ENCODE results near the gene SPACA6. TPM values are rescaled to one million over a fixed set of nuclear protein-coding genes. Genes with fewer than 3 reads are reported as not detected.

Gene SPACA6
- total and polyA plus RNA-seq, 2 of the 8 experiments (the other 6 are each of a cell fraction or from before 2014, with no cell fraction given) = 7.1 to 7.5 TPM

- DNase-seq (ENCODE audit: low read depth in 1 of 2, low spot score in 2 of 2) = no peak
- no peak overlapping the region for H2AFZ ChIP-seq (ENCODE audit: low read length)
- H3K9ac ChIP-seq (replicated peaks in 1 of 4; ENCODE audit: extremely low read depth in 1 of 4, low read depth in 3 of 4, low read length in 3 of 4) = no peak overlapping the region
- no peaks in the 10 kb centered on the region; a peak in 1 of 4 replicates for H3K79me2 ChIP-seq (ENCODE audit: control insufficient read depth in 1 of 2, insufficient read depth in 2 of 2, low read length in 2 of 2)
- H3K4ac ChIP-seq (replicated peaks; ENCODE audit: insufficient read length, low read depth, low read length) = no peak overlapping the region
- H3K27ac ChIP-seq (ENCODE audit: low read depth, low read length) = no peak overlapping the region
- peaks cover 0 to 7% of the 10 kb centered on the region in 2 experiments for H4K20me1 ChIP-seq (replicated peaks in 1 of 2; ENCODE audit: control insufficient read depth in 1 of 2, insufficient read depth in 2 of 2, low read length in 2 of 2)
- H2BK5ac ChIP-seq (ENCODE audit: low read depth, low read length) = no peak overlapping the region
- WGBS, 2 experiments (ENCODE audit: extremely low coverage in 1 of 2, insufficient coverage in 1 of 2, insufficient read length in 1 of 2, insufficient replicate concordance in 2 of 2, low coverage in 1 of 2, low lambda C conversion rate in 2 of 2, missing lambda C conversion rate in 1 of 2) = 96% methylated on average over 5 of the region's 5 CpGs; no CpG with 5 or more reads in 1 of the 2 experiments
- no peak overlapping the region for H2BK20ac ChIP-seq (ENCODE audit: low read length)
- H4K5ac ChIP-seq (ENCODE audit: insufficient read length, low read depth, low read length) = no peak overlapping the region
- H2AK5ac ChIP-seq (ENCODE audit: low read depth, low read length) = no peak overlapping the region
- TF ChIP-seq TEAD4 (IDR thresholded peaks at IDR 0.05; ENCODE audit: low read depth, low read length) (no peak), NANOG (IDR thresholded peaks at IDR 0.05; ENCODE audit: insufficient read depth, low read depth, low read length, poor library complexity, severe bottlenecking) (no peak), SUZ12 (IDR thresholded peaks at IDR 0.05; ENCODE audit: low read length) (no peak), CBX8 (IDR thresholded peaks at IDR 0.05; ENCODE audit: borderline replicate concordance, low read depth, low read length) (no peak), RBBP5 (IDR thresholded peaks at IDR 0.05; ENCODE audit: borderline replicate concordance, low read depth, low read length) (no peak), GTF2F1 (IDR thresholded peaks at IDR 0.05; ENCODE audit: borderline replicate concordance, low read depth, low read length) (no peak), ATF2 (IDR thresholded peaks at IDR 0.05; ENCODE audit: low read length) (no peak)
- CTCF ChIA-PET (ENCODE audit: partially characterized antibody) = interaction anchor here (1.1 kb wide), 1 partner anchor 80 kb away, joined by 6 read pairs; no protein-coding TSS in a partner anchor
- H2BK120ac ChIP-seq (replicated peaks; ENCODE audit: low read depth, low read length) = no peak overlapping the region
- no peak overlapping the region for H2BK15ac ChIP-seq (ENCODE audit: low read length)
- FAIRE-seq = no peak
- no peak overlapping the region for H3K4me3 ChIP-seq (ENCODE audit: extremely low read depth in 1 of 4, insufficient read depth in 2 of 4, low read depth in 3 of 4, low read length in 4 of 4)
- peaks cover 0 to 9% (median 5%) of the 10 kb centered on the region in 4 experiments; a peak in 6 of 7 replicates for H3K4me1 ChIP-seq (replicated peaks in 1 of 4; ENCODE audit: control insufficient read depth in 3 of 4, insufficient read depth in 4 of 4, low read length in 3 of 4)
- H3K18ac ChIP-seq (ENCODE audit: extremely low read depth, low read length) = no peak overlapping the region
- H3K56ac ChIP-seq (replicated peaks; ENCODE audit: insufficient read length, low read depth, low read length) = no peak overlapping the region
- H3K4me2 ChIP-seq (ENCODE audit: insufficient read depth in 1 of 2, low read depth in 2 of 2, low read length in 2 of 2) = no peak overlapping the region
- H3K36me3 ChIP-seq (ENCODE audit: control insufficient read depth in 2 of 4, insufficient read depth in 4 of 4, low read length in 3 of 4) = 0 out of 8 replicates have a peak, but pooled peaks cover 0 to 4% (median 0%) of the 10 kb centered on the region in 4 experiments
- H3K23me2 ChIP-seq (ENCODE audit: low read depth, low read length) = peaks cover 10% of the 10 kb centered on the region
- no peak overlapping the region for H4K91ac ChIP-seq (replicated peaks; ENCODE audit: insufficient read length, low read length)
- H3K79me1 ChIP-seq (ENCODE audit: low read depth, low read length) = peaks cover 4% of the 10 kb centered on the region; the same call in 1 of the 2 replicates
- H2BK12ac ChIP-seq (ENCODE audit: low read depth, low read length) = no peak overlapping the region
- H3K23ac ChIP-seq (ENCODE audit: insufficient read length) = no peak overlapping the region
- no peak overlapping the region for H3K14ac ChIP-seq (ENCODE audit: insufficient read length)
- no peaks in the 10 kb centered on the region for H3K27me3 ChIP-seq (replicated peaks in 1 of 4; ENCODE audit: control insufficient read depth in 3 of 4, extremely low read depth in 1 of 4, insufficient read depth in 3 of 4, low read length in 3 of 4)
- H3K9me3 ChIP-seq (ENCODE audit: insufficient read depth in 2 of 2, low read depth in 1 of 2, low read length in 1 of 2) = no peaks in the 10 kb centered on the region
- H4K8ac ChIP-seq (ENCODE audit: extremely low read depth, insufficient read depth, low read length) = no peak overlapping the region
- POLR2A ChIA-PET (ENCODE audit: partially characterized antibody) = interaction anchor here (1.0 to 2.4 kb wide), 2 partner anchors 10 to 157 kb away, joined by 3 to 8 read pairs; no protein-coding TSS in a partner anchor
Measured at GRCh38 chr19:51698296-51698695, 5.2 kb downstream of the SPACA6 start.
